K562 treated with DMSO at 1 percent for 48 hours (cell line): Measurements from ENCODE around the gene MARCHF11. TPM values are rescaled to one million over a fixed set of nuclear protein-coding genes. Genes with fewer than 3 reads are reported as not detected.

Source experiments
- total RNA-seq: library from RNA; unstranded; fragments of 300-600 nt; gene quantifications from 2 replicates; pipeline ENCODE4 v1.2.3, GENCODE V29; 2022; ENCODE audit warnings: low replicate concordance; ENCODE audit errors: extremely low read depth

Gene MARCHF11
- not detected in 2 replicates for total RNA-seq

DNA sequence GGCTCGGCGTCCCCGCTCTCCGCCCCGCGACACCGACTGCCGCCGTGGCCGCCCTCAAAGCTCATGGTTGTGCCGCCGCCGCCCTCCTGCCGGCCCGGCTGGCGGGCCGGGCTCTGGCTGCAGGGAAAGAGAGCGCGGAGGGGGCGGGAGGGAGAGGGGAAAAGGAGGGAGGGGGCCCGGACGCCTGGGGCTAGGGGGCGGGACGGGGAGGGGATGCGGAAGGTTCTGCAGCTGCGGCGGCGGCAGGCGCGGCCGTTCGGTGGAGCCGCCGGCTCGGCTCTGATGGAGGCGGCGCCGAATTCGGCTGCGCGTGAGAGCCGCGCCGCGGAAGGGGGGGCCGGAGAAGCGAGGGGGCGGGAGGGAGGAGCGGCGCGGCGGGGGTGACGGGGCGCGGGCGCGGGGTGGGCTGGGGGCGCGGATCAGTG, at the start of gene MARCHF11:
Gene MARCHF11, minus strand, starts transcription at position 281 of the 425 bp plus-strand sequence. Its CDS starts 216 bp downstream, at position 65.

